ENCODE measurements around the gene TRIP13.
"Not testable (repeated sequence)": the region's sequence is repeated elsewhere in the genome, so short reads cannot be mapped to it uniquely, and the experiment has no call there.

The TRIP13 gene

GRCh38 chr5:891117-891836 is 1.4 kb upstream of the TRIP13 start:
- no peak for DNase-seq (ENCODE audit: low read depth, low spot score)

DNA sequence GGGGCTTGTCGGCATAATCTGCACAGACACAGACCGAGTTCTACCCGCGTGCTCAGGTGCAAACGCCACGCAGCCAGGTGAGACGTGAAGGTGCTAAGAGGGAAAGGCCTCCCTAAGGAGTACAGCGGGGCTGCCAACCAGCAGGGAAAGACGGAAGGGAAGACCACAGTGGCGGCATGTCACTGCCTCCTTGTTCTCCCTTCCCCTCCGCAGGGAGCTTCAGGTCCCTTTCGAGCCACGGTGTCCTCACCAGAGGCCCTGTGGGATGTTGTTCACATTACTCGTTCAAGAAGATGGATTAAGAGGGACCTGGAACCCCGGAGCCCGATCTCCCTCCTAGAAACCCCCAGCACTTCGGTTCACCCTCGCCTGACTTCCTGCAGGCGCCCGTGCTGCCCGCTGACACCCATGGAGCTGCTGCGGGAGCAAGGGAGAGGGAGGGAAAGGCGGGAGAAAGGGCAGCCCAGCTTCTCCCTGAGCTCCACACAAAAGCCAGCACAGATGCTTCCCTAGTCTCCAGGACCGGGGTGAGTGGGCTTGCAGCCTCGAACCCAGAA is 769 bp upstream of the TRIP13 start:
- DNase-seq (ENCODE audit: low read depth, low spot score) = no peak

- no peak for DNase-seq (ENCODE audit: low read depth, low spot score)
Measured at GRCh38 chr5:893137-893506, 438 bp downstream of the TRIP13 start.

GRCh38 chr5:893711-894110 is 1.0 kb downstream of the TRIP13 start:
- DNase-seq (ENCODE audit: low read depth, low spot score) = no peak

- DNase-seq (ENCODE audit: low read depth, low spot score) = no peak
Measured at GRCh38 chr5:900781-901180, 8.1 kb downstream of the TRIP13 start.

DNA sequence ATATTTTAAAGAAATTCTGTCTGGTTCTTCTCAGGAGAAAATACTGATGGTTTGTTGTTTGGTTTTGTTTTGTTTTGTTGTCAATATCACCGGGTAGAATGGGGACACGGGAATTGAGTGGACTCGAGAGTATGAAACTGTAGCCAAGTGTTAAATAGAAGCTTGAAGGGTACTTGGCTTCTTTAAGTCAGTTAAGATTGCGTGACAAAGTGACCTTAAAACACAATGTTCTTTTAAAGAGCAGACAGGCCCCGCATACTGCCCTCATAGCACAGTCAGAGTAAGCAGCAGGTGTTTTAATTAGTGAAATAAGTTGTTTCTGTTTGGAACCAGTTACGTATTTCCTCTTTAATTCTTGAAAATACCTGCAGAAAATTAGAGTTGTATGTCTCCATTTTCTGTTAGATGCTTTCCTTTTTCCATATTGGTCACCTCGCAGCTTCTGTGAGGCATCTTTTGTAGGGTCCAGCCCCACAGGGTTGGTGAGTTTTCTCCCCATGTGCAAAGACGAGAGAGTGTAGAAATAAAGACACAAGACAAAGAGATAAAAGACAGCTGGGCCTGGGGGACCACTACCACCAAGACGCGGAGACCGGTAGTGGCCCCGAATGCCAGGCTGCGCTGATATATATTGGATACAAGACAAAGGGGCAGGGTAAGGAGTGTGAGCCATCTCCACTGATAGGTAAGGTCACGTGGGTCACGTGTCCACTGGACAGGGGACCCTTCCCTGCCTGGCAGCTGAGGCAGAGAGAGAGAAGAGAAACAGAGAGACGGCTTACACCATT is 9.6 kb downstream of the TRIP13 start:
- DNase-seq (ENCODE audit: low read depth, low spot score) = no peak

- DNase-seq (ENCODE audit: low read depth, low spot score) = no peak
Measured at GRCh38 chr5:903756-904096, 11.0 kb downstream of the TRIP13 start.

- DNase-seq (ENCODE audit: low read depth, low spot score) = no peak
Measured at GRCh38 chr5:905139-905642, 12.5 kb downstream of the TRIP13 start.

DNA sequence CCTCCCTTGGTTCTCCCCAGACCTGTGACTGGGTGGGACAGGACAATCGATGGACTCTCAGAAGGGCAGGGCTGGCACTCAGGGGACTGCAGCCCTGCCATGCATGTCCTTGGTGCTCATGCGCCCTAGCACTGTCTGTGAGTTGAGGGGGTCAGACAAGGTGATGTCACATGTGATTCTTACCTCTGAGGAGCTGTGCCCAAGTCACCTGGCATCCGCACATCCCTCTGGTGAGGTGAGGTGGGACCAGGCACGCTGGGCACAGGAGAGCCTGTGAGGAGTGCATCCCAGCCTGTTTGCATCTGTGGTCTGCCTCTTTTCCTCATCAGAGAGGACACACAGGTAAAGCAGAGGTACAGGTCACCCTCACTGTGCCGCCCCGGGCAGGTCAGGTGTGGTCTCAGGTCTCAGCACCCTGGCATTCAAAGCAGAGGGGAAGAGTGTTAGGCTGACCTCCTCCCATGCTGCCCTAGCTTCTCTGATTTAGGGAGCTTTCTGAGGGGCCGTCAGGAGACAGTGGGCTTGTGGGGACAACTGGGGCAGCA is 14.8 kb downstream of the TRIP13 start:
- DNase-seq (ENCODE audit: low read depth, low spot score) = no peak

- no peak for DNase-seq (ENCODE audit: low read depth, low spot score)
Measured at GRCh38 chr5:908172-908571, 15.5 kb downstream of the TRIP13 start.

- no peak for DNase-seq (ENCODE audit: low read depth, low spot score)
Measured at GRCh38 chr5:909086-909485, 16.4 kb downstream of the TRIP13 start.

- DNase-seq (ENCODE audit: low read depth, low spot score) = no peak
Measured at GRCh38 chr5:909994-910768, 17.5 kb downstream of the TRIP13 start.

- DNase-seq (ENCODE audit: low read depth, low spot score) = no peak
Measured at GRCh38 chr5:910769-911160, 18.1 kb downstream of the TRIP13 start.

- DNase-seq (ENCODE audit: low read depth, low spot score) = no peak
Measured at GRCh38 chr5:911601-912000, 18.9 kb downstream of the TRIP13 start.

DNA sequence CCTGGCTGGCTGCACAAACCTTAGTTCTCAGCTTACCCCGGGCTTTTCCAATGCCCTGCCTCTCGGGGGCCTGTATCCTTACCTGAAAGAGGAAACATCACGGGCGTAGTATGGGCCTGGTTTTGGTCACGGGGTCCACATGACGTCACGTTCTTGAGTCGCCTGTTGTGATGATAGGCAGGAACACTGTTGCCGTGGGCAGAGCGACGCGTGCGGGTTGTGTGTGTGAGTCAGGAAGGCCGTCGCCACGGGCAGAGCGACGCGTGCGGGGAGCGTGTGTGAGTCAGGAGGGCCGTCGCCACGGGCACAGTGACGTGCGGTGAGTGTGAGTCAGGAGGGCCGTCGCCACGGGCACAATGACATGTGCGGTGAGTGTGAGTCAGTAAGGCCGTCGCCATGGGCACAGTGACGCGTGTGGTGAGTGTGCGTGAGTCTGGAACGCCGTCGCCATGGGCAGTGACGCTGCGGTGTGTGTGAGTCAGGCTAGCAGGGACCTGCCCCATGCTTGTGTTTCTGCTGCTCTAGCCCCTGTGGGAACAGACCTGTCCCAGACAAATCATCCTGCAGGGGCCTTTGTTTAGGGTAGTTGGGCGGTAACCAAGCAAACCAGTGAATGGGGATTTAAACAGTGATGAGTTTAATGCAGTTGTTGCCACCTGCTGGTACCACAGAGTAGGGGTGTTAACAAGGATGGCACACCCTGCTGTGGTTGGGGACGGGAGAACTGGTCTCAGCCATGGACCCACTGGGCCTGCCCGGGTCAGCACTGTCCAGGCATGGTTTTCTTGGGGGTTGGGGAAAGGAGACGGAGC is 19.8 kb downstream of the TRIP13 start:
- peak; percentile 56 for DNase-seq (ENCODE audit: low read depth, low spot score)

DNA sequence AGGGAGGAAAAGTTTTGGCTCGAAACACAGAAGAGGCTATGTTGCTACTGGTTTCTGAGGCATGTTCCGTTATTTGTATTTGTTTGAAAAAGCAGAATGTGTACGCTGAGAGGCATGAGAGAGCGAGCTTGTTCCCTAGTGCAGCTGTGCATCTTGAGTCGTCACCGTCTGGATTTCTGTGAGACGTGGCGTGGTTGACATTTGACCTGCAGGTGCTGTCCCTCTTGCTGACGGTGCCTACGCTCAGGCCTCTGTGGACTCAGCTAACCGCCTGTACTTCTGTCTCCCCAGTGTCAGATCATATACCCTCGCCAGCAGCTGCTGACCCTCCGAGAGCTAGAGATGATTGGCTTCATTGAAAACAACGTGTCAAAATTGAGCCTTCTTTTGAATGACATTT is 21.5 kb downstream of the TRIP13 start:
- no peak for DNase-seq (ENCODE audit: low read depth, low spot score)

- no peak for DNase-seq (ENCODE audit: low read depth, low spot score)
Measured at GRCh38 chr5:914612-915011, 21.9 kb downstream of the TRIP13 start.

DNA sequence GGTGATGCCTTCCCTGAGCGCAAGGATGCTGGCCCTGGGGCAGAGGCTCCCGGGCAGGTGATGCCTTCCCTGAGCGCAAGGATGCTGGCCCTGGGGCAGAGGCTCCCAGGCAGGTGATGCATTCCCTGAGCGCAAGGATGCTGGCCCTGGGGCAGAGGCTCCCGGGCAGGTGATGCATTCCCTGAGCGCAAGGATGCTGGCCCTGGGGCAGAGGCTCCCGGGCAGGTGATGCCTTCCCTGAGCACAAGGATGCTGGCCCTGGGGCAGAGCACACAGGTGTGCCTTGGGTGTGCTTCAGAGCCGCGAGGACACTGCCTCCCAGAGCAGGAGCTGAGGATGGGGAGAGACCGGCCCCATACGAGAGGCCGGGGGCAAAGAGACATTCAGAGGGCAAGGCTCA is 22.7 kb downstream of the TRIP13 start:
- not testable (repeated sequence) for DNase-seq (ENCODE audit: low read depth, low spot score)

- DNase-seq (ENCODE audit: low read depth, low spot score) = no peak
Measured at GRCh38 chr5:915946-916345, 23.3 kb downstream of the TRIP13 start.

- DNase-seq (ENCODE audit: low read depth, low spot score) = no peak
Measured at GRCh38 chr5:916441-917293, 24.0 kb downstream of the TRIP13 start.

Measured in activated CD4-positive, CD25-positive, alpha-beta regulatory T cell treated with anti-CD3 and anti-CD28 coated beads, Interleukin-2, amount 50 U/mL, for 16 hours (primary cell).